Iris pigment epithelial cell (primary cell): ENCODE measurements around the gene TMPRSS12.
"Not testable (repeated sequence)": the region's sequence is repeated elsewhere in the genome, so short reads cannot be mapped to it uniquely, and the experiment has no call there.

Experiments
- DNase-seq: peaks from one replicate; pipeline ENCODE4 v3.0.0-alpha.2; 2011; ENCODE audit warnings: low read depth

Gene TMPRSS12, protein sequence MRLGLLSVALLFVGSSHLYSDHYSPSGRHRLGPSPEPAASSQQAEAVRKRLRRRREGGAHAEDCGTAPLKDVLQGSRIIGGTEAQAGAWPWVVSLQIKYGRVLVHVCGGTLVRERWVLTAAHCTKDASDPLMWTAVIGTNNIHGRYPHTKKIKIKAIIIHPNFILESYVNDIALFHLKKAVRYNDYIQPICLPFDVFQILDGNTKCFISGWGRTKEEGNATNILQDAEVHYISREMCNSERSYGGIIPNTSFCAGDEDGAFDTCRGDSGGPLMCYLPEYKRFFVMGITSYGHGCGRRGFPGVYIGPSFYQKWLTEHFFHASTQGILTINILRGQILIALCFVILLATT

DNA sequence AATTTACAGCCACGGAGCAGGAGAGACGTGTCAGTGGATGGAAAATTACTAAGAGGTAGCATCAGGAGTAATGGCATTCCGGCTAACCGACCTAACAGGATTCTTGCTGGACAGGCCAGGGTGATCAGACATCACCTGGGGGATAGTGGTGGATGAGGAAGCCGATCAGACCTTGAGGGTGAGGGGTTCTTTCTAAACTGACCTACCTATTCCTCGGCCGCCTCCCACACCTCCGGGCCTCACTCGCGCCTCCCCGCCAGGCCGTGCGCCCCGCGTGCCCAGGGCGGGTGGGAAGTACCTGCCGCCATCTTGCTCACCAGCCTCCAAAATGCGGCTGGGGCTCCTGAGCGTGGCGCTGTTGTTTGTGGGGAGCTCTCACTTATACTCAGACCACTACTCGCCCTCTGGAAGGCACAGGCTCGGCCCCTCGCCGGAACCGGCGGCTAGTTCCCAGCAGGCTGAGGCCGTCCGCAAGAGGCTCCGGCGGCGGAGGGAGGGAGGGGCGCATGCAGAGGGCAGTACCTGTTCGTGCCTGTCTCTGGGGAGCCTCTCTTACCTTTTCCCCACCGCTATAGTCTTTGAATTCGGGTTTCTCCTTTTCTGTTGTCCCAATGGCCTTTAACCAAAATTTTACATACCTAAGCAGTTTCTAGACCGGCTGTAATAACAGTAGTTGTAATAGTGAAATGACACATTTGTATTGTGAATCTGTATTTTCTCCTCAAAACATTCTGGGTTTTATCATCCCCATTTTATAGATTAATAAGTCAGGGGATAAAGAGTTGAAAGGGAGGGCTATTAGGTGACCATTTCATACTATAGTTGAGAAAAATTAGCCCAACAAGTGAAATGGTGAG is at the start of gene TMPRSS12:
TMPRSS12 (plus strand) TSS at position 290 of the 857 bp plus-strand sequence; CDS start at position 329, 39 bp downstream.
- peak; percentile 6 for DNase-seq

DNA sequence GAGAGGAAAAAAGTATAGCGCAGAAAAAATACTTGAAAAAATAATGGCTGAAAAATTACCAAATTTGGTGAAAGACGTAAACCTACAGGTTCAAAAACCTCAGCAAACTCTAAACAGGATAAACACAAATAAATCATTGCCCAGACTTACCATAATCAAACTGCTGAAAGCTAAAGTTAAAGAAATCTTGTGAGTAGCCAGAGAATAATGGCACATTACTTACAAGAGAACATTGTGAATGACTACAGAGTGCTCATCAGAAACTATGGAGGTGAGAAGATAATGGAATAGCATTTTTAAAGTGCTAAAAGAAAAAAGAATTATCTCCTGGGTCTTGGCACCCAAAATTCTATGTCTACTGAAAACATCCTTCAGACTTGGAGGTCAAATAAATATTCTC is 42.8 kb upstream of the TMPRSS12 start:
- DNase-seq: no peak

DNA sequence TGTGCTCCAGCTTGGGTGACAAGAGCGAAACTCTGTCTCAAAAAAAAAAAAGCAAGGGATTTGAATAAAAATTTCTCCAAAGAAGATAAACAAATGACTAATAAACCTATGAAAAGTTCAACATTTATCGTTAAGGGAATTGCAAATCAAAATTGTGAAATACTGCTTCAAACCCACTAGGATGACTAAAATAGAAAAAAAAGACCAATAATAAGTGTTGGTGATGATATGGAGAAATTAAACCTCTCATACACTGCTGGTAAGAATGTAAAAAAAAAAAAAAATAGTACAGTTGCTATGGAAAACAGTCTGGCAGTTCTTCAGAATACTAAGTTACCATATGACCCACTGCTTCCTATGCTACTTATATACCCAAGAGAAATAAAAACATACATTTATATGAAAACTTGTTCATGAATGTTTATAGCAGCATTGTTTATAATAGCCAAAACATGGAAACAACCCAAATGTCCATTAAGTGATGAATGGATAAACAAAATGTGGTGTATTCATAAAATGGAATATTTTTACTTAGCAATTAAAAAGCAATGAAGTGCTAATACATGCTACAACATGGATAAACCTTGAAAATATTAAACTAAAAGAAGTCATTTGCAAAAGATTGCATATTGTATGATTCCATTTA is 39.4 kb upstream of the TMPRSS12 start:
- DNase-seq: peak; percentile 25

DNA sequence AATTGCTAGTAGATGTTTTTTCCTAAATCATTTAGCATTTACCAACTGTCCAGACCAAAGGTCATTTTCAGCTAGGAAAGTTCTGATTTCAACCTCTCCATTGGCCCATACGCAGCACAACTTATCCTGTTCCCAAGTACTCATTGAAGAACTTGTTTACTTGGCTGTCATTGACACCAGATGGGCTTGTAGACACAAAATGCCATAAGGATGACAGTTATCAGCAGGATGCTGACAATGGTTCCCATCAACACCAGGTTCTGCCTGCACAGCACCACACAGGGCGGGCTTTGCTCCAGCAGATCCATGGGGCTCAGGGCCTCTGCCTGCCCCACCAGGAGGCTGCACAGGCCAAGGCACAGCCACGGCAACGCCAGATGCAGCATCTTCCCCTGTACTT is 36.5 kb upstream of the TMPRSS12 start:
- DNase-seq: peak; percentile 18

DNA sequence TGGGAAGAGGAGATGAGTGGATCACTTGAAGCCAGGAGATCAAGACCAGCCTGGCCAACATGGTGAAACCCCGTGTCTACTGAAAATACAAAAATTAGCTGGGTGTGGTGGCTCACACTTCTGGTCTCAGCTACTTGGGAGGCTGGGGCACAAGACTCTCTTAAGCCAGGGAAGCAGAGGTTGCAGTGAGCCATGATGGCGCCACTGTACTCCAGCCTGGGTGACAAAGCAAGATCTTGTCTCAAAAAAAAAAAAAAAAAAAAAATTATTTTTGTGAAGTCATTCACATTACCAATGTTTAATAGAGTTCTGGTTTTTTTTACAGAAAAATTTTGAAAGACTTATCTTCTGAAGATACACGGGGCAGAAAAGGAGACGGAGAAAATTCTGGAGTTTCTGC is 33.6 kb upstream of the TMPRSS12 start:
- not testable (repeated sequence) for DNase-seq

DNA sequence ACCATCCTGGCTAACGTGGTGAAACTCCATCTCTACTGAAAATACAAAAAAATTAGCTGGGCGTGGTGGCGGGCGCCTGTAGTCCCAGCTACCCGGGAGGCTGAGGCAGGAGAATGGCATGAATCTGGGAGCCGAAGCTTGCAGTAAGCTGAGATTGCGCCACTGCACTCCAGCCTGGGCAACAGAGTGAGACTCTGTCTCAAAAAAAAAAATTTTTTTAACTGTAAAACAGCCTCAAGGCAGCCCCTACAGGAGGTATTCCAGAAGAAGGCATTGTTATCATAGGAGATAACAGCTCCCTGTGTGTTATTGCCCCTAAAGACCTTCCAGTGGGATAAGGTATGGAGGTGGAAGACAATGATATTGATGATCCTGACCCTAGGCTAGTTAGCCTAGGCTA is 27.8 kb upstream of the TMPRSS12 start:
- not testable (repeated sequence) for DNase-seq

DNA sequence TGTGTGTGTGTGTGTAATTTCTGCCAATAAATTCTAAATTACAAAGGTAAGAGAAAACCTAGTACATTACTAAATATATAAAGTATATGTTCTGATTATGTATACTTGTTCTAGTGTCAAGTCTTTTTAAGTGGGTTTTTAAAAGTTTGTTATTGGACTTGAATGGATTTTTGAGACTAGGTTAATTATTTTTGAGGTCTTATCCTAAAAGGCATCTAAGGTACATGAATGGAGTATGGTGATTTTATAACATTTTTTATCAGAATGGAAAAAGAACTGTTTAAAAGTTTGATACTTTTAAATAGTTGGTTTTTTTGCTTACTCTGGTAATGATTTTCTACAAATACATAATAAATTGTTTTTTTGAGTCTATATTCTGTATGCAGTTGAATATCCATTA is 22.5 kb upstream of the TMPRSS12 start:
- no peak for DNase-seq

DNA sequence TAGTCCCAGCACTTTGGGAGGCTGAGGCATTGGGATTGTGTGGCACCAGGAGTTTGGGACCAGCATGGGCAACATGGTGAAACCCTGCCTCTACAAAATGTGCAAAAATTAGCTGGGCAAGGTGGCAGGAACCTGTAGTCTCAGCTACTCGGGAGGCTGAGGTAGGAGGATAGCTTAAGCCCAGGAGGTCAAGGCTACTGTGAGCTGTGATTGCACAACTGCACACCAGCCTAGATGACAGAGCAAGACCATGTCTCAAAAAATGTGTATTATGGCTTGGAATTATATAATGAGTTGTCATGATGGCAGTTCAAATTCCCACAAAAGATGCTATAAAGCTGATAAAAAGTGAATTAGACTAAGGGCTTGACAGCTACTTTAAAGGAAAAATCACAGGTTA is 20.6 kb upstream of the TMPRSS12 start:
- DNase-seq: no peak

DNA sequence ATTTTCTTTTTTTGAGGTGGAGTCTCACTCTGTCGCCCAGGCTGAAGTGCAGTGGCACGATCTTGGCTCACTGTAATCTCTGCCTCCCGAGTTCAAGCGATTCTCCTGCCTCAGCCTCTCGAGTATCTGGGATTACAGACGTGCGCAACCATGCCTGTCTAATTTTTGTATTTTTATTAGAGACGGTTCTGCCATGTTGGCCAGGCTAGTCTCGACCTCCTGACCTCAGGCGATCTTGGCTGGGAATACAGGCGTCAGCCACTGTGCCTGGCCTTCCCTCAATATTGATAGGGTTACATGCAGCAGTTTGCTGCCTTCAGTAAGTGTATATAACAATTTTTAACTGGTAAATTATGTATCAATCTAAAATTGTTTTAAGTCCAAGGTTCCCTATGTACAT is 19.0 kb upstream of the TMPRSS12 start:
- not testable (repeated sequence) for DNase-seq

DNA sequence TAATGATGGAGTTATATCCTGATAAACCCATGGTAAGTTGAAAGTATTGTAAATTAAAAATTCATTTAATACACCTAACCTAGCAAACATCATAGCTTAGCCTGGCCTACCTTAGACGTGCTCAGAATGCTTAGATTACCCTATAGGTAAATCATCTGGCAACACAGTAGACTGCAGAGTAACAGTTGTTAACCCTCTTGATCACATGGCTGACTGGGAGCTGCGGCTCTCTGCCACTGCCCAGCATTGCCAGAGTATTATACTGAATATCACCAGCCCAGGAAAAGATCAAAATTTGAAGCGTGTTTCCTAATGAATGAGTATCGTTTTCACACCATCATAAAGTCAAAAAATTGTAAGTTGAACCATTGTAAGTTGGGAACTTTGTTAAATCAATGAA is 17.8 kb upstream of the TMPRSS12 start:
- no peak for DNase-seq

DNA sequence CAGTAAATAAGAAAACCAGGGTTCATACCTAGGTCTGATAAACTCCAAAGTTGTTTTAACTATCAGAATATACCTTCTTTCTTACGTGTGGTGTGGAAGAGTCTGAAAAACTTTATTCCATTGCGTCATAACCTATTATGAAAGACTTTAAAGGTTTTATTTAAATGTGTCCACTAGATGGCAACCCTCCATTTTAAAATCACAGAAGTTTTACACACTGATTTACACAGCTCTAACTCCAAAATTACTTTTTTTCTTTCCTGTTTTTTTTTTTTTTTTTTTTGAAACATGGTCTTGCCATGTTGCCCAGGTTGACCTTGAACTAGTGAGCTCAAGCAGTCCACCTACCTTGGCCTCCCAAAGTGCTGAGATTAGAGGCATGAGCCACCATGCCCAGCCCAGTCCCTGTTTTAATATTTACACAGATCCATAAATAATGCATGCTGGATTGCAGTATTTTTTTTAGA is 17.3 kb upstream of the TMPRSS12 start:
- peak; percentile 76 for DNase-seq

DNA sequence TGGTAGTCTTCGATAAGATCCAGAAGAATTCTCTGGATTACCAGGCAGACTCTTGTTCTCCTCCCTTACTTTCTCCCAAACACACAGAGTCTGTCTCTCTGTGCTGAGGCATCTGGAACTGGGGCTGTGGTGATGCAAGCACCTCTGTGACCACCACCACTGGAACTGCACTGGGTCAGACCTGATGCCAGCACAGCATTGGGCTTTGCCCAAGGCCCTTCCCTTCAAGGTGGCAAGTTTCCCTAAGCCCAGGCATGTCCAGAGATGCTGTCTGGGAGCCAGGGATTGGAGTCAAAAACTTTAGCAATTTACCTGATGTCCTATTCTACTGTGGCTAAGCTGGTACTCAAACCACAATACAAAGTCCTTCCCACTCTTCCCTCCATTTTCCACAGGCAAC is 14.6 kb upstream of the TMPRSS12 start:
- DNase-seq: no peak

DNA sequence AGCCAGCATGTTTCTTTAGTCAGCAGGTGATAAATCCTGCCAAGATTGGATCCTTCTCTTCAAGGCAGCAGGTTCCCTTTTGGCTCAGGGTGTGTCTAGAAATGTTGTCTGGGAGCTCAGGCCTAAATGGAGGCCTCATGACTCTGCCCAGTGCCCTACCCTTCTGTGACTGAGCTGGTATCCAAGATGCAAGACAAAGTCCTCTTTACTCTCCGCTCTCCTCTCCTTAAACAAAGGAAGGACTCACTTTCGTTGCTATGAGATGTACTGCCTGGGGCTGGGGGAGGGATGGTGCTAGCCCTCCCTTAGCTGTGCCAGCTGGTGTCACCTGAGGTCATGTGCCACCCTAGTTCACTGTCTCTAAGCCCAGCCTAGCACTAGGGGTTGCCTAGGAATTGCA is 13.8 kb upstream of the TMPRSS12 start:
- no peak for DNase-seq

DNA sequence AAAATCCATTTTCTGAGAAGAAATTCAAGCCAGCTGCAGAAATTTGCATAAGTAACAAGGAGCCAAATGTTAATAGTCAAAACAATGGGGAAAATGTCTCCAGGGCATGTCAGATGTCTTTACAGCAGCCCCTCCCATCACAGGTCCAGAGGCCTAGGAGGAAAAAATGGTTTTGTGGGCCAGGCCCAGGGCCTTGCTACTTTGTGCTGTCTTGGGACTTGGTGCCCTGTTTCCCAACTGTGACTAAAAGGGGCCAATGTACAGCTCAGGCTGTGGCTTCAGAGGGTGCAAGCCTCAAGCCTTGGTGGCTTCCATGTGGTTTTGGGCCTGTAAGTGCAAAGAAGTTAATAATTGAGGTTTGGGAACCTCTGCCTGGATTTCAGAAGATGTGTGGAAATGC is 8.9 kb upstream of the TMPRSS12 start:
- not testable (repeated sequence) for DNase-seq

DNA sequence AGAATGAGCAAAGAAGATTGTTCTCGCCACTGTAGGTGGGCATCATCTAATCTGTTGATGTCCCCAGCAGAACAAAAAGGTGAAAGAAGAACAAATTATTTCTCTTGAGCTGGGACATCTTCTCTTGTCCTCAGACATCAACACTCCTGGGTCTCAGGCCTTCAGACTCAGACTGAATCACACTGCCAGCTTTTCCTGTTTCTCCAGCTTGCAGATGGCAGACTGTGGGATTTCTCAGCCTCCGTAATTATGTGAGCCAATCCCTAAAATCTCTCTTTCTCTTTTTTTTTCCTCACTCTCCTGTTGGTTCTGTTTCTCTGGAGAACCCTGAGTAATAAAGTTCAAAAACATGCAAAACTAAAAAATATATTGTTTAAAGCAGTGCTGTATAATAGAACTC is 3.7 kb upstream of the TMPRSS12 start:
- DNase-seq: no peak

DNA sequence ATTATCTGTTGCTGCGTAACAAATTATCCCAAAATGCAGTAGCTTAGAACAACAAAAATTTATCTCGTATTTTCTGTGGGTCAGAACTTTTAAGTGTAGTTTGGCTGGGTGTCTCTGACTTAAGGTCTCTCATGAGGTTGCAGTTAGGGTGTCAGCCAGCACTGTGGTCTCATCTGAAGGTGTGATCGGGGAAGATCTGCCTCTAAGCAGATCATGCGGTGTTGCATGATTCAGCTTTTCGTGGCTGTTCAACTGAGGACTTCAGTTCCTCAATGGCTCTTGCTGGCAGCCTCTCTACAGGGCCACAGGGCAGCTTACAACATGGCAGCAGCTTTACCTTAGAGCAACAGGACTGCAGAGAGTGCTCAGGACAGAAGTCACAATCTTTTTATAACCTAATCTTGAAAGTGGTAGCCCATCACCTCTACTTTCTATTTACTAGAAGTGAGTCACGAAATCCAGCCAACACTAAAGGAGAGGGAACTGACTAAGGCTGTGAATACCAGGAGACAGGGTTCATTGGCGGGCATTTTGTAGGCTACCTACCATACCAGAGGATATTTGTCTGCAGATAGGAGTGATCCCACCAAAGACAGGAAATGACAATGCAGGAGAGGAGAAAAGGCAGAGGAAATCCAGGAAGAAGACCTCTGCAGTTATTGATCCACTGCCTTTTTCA is 1.8 kb upstream of the TMPRSS12 start:
- DNase-seq: no peak

DNA sequence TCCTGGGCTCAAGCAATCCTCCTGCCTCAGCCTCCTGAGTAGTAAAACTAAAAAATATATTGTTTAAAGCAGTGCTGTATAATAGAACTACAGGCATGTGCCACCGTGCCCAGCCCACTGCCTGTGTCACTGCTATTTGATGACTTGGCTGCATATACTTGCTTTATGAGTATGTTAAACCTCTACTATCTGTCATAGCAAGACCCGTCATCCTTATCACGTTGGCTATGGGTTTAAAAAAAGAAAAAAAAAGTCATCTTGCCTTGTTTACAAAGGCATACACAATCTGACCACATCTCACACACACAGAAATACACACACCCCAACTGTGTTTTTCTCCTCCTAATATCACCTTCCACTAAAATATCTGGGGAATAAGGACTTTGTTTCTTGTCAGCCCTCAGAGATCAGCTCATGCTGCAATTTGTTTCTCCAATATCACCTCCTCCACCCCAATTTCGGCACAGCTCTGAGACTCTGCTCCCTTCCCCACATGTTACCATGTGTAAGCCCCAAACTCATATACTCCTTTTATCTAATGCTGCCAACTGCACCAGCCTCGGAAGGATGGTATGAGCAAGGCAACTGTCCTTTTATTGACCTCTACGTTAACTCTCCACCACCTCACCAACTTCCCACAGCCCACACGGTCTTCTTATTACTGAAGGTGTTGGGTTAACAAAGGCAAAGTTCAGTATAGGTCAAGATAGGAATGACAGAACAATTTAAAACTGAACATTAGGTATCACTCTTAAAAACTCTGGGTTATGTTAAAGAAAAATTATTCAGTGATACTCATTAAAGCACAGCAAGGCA is 802 bp upstream of the TMPRSS12 start:
- no peak for DNase-seq

DNA sequence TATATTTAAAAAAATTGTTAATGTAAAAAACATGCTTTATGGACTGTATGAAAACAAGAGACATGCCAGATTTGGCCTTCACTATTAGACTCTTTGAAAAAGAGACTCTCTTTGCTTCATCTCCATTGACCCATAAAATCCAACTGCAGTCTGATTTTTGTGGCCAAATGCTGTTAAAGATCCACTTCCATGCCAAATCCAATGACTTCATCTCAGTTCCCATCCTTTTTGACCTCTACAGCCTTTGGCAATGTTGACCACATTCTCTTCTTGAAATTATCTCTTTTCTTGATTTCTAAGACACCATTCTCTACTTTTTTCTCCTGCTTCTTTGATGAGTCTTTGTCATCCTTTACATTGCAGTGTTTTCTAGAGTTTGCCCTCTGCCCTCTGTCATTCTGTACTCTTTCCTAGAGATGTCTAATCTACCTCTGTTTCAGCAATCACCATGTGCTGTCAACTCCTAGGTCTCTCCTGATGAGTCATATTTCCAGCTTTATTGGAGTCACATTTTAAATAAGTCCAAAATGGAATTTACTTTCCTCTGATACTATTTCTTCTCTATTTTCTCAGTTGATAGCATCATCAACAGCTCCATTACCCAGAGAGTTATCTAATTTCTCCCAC is 2.4 kb downstream of the TMPRSS12 start:
- DNase-seq: peak; percentile 22

DNA sequence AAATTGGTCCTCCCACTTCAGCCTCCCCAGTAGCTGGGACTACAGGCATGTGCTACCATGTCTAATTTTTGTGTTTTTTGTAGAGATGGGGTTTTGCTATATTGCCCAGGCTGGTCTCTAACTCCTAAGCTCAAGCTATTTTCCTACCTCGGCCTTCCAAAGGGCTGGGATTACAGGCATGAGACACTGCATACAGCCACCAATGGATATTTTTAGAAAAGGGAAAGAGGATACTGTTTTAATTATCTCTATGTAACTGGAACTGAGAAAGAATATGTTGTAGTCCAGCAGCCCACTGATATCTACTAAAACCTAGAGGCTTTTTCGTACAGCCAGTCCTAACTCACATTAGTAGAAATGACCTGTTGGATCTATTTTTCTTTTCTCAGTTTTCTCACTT is 6.2 kb downstream of the TMPRSS12 start:
- DNase-seq: no peak

DNA sequence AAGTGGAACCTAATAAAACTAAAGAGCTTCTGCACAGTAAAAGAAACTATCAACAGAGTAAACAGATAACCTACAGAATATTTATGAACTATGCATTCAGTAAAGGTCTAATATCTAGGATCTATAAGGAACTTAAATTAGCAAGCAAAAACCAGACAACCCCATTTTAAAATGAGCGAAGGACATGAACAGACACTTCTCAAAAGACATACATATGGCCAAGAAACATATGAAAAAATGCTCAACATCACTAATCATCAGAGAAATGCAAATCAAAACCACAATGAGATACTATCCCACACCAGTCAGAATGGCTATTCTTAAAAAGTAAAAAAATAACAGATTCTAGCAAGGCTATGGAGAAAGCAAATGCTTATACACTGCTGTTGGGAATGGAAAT is 12.5 kb downstream of the TMPRSS12 start:
- DNase-seq: not testable (repeated sequence)

DNA sequence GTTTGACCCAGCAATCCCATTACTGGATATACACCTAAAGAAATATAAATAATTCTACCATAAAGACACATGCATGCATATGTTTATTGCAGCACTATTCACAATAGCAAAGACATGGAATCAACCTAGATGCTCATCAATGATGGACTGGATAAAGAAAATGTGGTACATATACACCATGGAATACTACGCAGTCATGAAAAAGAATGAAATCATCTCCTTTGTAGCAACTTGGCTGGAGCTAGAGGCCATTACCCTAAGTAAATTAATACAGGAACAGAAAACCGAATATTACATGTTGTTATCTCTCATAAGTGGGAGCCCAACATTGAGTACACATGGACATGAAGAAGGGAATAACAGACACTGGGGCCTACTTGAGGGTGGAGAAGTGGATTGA is 13.0 kb downstream of the TMPRSS12 start:
- DNase-seq: not testable (repeated sequence)
